Measurements from ENCODE around the gene TP53I11. TPM values are rescaled to one million over a fixed set of nuclear protein-coding genes. Genes with fewer than 3 reads are reported as not detected.

TP53I11 gene
- polyA plus RNA-seq, 5 donors, result 39.1 to 68.4 (median 51.3) TPM

DNA sequence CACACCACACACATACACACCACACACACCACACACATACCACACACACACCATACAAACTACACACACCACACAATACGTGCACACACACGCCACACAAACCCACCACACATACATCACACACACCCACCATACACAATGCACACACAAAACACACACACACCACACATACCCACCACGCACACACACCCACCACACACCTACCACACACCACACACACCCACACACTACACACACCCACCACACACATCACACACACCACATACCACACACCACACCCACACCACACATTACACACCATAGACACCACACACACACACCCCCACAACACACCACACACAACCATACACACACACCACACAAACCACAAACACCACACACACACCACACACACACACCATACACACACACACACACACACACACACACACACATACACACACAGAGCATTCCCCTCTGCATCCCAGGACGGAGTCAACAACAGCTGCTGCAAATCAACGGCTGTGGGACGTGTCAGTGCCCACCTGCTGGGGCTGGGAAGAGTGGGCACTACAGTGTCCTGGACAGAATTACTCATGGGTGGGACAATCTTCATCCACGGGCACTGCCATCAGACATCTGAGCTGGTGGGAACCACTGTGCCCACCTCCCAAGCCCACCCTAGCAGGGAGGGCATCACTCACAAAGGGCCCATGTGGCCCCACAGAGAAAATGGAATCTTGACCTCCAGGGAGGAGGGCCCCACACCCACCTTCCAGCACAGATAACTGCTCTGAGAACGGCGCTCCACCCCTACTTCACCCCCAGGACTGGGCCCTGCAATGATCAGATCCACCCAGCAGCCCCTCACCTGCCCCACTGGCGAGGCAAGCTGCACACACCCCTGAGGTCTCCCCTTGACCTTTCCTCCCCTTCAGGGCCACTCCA, 8.4 kb downstream of the TP53I11 start:
- no peak for DNase-seq

DNA sequence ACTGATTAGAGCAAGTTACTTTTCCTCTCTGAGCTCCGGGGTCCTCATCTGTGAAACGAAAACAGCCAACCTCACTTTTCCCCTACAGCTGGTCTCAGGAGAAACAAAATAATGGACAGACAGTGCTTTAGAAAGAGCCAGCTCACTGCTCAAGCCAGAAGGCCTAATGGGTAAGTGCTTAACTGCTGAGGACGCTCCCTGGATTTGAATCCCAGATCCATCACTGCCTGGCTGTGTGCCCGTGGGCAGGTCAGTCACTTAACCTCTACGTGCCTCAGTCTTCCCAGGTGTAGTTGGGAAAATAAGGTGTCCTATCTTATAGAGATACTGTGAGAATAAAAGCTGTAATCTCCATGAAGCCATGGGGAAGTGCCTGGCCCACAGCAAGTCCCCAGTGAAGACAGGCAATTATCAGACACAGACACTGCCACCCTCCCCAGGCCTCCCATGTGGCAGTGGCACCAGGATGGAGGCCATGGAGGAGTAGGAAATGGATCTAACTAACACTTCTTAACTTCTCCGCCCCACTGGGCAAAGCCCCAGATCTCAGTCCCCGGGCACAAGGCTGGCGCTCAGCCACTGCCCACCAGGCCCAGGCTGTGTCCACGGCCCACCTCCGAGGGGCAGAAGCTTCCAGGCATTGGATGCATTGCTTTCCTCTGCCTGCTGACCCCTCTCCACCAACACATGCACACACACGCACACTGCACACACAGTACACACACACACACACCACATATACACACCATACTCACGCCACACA, 9.2 kb downstream of the TP53I11 start:
- no peak for DNase-seq

DNA sequence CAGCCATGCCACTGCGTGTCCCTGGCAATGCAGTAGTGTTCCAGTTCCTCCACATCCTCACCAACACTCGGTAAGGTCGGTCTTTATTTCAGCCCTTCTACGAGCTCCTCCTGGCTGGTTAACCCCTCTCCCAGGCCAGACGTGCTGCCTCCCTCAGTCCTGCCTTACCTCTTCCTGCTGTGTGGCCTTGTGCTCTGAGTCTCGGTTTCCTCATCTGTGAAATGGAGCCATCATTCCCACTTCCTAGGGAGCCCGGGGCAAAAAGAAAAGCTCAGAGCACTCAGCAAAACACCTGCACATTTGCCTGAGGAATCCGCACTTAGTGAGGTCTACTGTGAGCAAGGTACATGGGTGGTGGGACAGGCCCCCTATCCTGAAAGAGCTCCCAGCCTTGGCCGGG, 9.8 kb downstream of the TP53I11 start:
- no peak for DNase-seq

DNA sequence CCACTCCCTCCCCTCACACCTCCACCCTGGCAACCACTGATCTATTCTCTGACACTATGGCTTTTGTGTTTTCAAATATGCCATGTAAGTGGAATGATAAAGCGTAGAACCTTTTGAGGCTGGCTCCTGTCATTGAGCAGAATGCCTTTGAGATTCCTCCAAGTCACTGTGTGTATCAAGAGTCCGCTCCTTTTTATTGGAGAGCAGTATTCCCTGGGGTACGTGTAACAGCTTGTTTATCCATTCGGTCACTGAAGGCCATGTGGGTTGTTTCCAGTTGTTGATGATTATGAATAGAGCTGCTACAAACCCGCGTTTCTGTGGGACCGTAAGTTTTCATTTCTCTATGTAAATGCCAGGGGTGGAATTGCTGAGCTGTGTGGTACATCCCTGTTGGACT, 10.3 kb downstream of the TP53I11 start:
- no peak for DNase-seq

- no peak for DNase-seq
Measured at GRCh38 chr11:44939673-44940395, 10.8 kb downstream of the TP53I11 start.

- no peak for DNase-seq
Measured at GRCh38 chr11:44938066-44938691, 12.5 kb downstream of the TP53I11 start.

- no peak for DNase-seq
Measured at GRCh38 chr11:44936951-44937543, 13.6 kb downstream of the TP53I11 start.

GRCh38 chr11:44936525-44936924, 14.2 kb downstream of the TP53I11 start:
- peak; percentile 73 to 82 for DNase-seq

DNA sequence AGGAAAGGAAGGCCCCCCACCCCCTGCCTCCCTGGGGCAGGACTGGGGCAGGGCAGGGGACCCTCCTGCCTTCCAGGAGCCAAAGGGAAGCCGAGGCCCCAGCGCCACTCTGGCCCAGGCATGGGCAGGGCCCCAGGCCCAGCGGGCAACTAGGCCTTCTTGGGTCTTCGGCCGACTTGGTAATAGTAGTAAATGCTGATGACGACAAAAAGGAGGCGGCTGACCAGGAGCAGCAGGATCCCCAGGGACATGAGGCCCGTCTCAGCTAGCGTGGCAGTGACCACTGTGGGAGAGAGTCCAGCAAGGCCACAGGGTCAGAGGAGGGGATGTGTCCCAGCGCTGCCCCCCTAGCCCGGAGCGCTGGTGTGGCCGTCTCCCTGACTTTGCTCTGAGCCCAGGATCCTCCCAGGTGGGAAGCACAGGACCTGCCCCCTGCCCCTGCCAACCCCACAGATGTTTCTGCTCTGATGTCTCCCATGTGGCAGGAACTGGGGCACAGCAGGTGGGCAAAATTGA, 15.9 kb downstream of the TP53I11 start:
- DNase-seq, result no peak

DNA sequence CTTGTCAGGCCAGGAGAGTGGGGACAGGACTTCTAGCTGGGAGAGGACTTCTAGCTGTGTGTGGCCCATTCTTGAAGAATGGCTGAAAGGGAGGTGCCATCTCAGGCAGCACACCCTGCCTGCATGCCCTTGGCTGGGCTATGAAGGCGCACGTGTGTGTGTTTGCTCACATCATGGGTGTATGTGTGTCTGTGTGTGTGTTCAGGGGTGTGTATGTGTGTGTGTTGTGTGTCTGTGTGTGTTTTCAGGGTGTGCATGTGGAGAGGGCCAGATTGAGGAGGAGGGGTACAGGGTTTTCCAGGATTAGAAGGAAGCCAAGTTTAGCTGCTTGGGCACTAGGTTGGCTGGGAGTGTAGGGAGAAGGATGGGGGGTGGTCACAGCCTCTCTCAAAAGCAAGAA, 16.6 kb downstream of the TP53I11 start:
- no peak for DNase-seq

DNA sequence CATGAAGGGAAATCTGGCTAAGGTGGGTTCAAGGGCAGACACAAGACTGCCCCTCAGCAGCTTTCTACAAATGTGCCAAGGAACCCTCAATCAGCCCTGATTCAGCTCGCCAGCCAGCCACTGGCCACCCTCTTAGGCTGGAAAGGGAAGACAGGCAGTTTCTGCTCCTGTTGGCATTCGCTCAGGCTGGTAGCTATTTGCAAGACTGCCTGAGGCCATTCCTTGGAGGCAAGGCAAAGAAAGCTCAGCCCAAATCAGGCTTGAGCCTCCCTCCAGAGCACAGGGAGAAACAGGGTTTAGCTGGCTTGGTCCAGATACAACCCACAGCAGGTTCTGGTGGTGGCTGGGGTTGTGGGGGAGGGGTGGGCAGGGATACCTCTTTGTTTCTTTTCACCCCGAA, 19.2 kb downstream of the TP53I11 start:
- DNase-seq, result no peak

DNA sequence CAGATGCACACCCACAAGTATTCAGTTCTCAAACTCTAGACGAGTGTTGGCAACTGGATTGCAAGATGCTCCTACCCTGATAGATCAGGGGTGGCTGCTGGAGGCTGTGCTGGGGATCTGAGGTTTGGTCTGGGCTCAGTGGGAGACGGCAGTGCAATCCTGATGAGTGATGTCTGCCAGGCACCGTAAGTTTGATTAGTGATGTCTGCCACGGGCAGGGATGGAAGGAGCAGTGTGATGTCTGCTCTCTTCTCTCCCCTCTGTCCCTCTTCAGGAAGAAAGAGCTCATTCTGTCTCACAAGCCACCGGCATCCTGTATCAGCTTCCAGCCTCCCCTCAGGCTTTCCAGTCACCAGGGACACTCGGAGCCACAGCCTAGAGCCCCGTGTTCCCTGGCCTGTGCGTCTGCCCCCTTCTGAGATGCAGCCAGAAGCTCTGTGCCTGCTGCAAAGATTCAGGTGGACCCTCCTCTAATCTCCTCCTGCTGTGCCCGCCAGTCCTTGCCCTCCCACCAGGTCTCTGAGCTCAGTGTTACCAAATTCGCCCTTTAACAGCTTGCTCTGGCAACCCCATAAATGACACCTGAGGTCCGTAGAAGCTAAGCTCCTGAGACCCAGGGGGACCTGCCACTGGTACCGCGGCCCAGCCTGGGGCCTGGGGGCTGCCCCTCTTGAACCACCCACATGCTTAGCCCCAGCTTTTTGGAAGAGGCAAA, 19.9 kb downstream of the TP53I11 start:
- no peak for DNase-seq

DNA sequence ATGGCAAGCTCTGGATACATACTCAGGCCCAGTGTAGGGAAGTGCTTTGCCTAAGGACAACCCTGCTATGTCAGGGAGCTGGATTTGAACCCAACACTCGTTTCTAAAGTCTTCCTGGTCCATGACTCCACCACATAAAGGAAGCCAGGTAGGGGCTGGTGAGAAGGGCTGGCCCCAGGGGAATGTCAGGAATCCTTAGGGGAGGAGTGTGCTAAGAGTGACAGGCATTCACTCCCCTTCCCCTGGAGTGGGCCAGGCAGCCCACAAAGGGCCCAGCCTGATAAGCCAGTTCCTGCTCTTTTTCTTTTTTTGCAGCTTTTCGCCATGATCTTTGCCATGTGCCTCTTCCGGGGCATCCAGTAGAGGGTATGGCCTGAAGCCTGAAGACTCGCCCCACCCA, 21.9 kb downstream of the TP53I11 start:
- no peak for DNase-seq

- no peak for DNase-seq
Measured at GRCh38 chr11:44928144-44928543, 22.5 kb downstream of the TP53I11 start.

- peak in 1 of 2 donors; percentile 45 for DNase-seq
Measured at GRCh38 chr11:44927174-44927661, 23.5 kb downstream of the TP53I11 start.

- no peak for DNase-seq
Measured at GRCh38 chr11:44926036-44926435, 24.6 kb downstream of the TP53I11 start.

- DNase-seq, result no peak
Measured at GRCh38 chr11:44923806-44924205, 26.9 kb downstream of the TP53I11 start.

GRCh38 chr11:44923115-44923514, 27.6 kb downstream of the TP53I11 start:
- no peak for DNase-seq

GRCh38 chr11:44920451-44920850, 30.2 kb downstream of the TP53I11 start:
- DNase-seq, result no peak

- no peak for DNase-seq
Measured at GRCh38 chr11:44917741-44918140, 32.9 kb downstream of the TP53I11 start.
